Measurements from ENCODE around the gene KCNK13. TPM values are rescaled to one million over a fixed set of nuclear protein-coding genes. Genes with fewer than 3 reads are reported as not detected.

The KCNK13 gene
- total RNA-seq, 1 experiment from 2014 or later: 0.45 TPM

GRCh38 chr14:90118027-90118426 is 56.2 kb downstream of the KCNK13 start:
- DNase-seq (ENCODE audit: low read depth): peak; percentile 9

GRCh38 chr14:90126260-90126659 is 64.5 kb downstream of the KCNK13 start:
- DNase-seq (ENCODE audit: low read depth): no peak

- peak; percentile 50 for DNase-seq (ENCODE audit: low read depth)
These were observed 71.2 kb downstream of the KCNK13 start for GRCh38 chr14:90132821-90133570.

- DNase-seq (ENCODE audit: low read depth): no peak
These were observed 75.1 kb downstream of the KCNK13 start for GRCh38 chr14:90136904-90137303.

GRCh38 chr14:90137807-90138206 is 76.0 kb downstream of the KCNK13 start:
- DNase-seq (ENCODE audit: low read depth): peak; percentile 30

GRCh38 chr14:90139199-90139598 is 77.4 kb downstream of the KCNK13 start:
- no peak for DNase-seq (ENCODE audit: low read depth)

- peak; percentile 78 for DNase-seq (ENCODE audit: low read depth)
These were observed 78.6 kb downstream of the KCNK13 start for GRCh38 chr14:90140298-90140955.

GRCh38 chr14:90140956-90141316 is 79.1 kb downstream of the KCNK13 start:
- peak; percentile 88 for DNase-seq (ENCODE audit: low read depth)

GRCh38 chr14:90153429-90153828 is 91.6 kb downstream of the KCNK13 start:
- no peak for DNase-seq (ENCODE audit: low read depth)

- peak; percentile 85 for DNase-seq (ENCODE audit: low read depth)
These were observed 92.3 kb downstream of the KCNK13 start for GRCh38 chr14:90154110-90154509.

- DNase-seq (ENCODE audit: low read depth): no peak
These were observed 97.4 kb downstream of the KCNK13 start for GRCh38 chr14:90159146-90159545.

- no peak for DNase-seq (ENCODE audit: low read depth)
These were observed 97.9 kb downstream of the KCNK13 start for GRCh38 chr14:90159688-90160087.

- DNase-seq (ENCODE audit: low read depth): no peak
These were observed 99.3 kb downstream of the KCNK13 start for GRCh38 chr14:90161129-90161528.

GRCh38 chr14:90168425-90169105 is 106.8 kb downstream of the KCNK13 start:
- peak; percentile 29 for DNase-seq (ENCODE audit: low read depth)

GRCh38 chr14:90175631-90176030 is 113.8 kb downstream of the KCNK13 start:
- DNase-seq (ENCODE audit: low read depth): no peak

- DNase-seq (ENCODE audit: low read depth): no peak
These were observed 115.9 kb downstream of the KCNK13 start for GRCh38 chr14:90177539-90178189.

- DNase-seq (ENCODE audit: low read depth): no peak
These were observed 117.6 kb downstream of the KCNK13 start for GRCh38 chr14:90179357-90179756.

GRCh38 chr14:90179809-90180779 is 118.3 kb downstream of the KCNK13 start:
- no peak for DNase-seq (ENCODE audit: low read depth)

GRCh38 chr14:90184094-90184493 is 122.3 kb downstream of the KCNK13 start:
- no peak for DNase-seq (ENCODE audit: low read depth)

- no peak for DNase-seq (ENCODE audit: low read depth)
These were observed 122.9 kb downstream of the KCNK13 start for GRCh38 chr14:90184571-90185266.
